Prostate gland (tissue), 2 donors: ENCODE measurements around the gene BDP1.
"Not testable (repeated sequence)": the region's sequence is repeated elsewhere in the genome, so short reads cannot be mapped to it uniquely, and the experiment has no call there.

Source experiments
- CTCF ChIP-seq, 4 experiments: fragments of 200-600 bp in 2 of 4; fragments of 450-650 bp in 2 of 4; sonication (generic) in 2 of 4; IDR thresholded peaks; 1 replicate in 3 of 4; 2 replicates in 1 of 4; pipeline ENCODE4 v1.5.1; 2016 to 2019; ENCODE audit warnings: antibody characterized with exemption in 4 of 4, mild to moderate bottlenecking in 2 of 4, moderate library complexity in 2 of 4
- POLR2A ChIP-seq: fragments of 450-650 bp; IDR thresholded peaks from one replicate; pipeline ENCODE4 v1.6.1; 2016; ENCODE audit warnings: antibody characterized with exemption, mild to moderate bottlenecking

GRCh38 chr5:71551582-71551981 is 96.1 kb downstream of the BDP1 start:
- TF ChIP-seq POLR2A; CTCF (IDR thresholded peaks at IDR 0.05): not testable (repeated sequence)
